ENCODE measurements around the gene XIRP2.

Gene XIRP2

DNA sequence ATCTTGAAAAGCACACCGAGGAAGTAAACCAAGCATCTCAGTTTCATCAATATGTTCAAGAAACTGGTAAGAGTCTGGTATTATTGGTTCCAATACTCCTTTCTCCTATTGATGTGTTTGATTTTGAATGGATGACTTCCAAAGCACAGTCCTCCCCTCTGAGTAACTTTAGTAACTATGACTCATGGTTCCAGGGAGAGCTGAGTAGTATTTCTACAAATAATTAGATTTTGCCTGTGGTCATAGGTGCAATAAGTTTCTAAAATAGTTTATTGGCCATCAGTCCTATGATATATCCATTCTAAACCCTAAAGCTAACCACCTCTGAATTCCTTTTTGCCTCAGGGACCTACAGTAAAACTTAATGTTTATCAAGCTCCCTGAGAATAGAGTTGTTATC lies 352.4 kb downstream of the XIRP2 start:
- H3K36me3 ChIP-seq (ENCODE audit: control insufficient read depth, insufficient read depth, low read length) = no peaks in the 10 kb centered on the region
- TF ChIP-seq, protein P1, sequence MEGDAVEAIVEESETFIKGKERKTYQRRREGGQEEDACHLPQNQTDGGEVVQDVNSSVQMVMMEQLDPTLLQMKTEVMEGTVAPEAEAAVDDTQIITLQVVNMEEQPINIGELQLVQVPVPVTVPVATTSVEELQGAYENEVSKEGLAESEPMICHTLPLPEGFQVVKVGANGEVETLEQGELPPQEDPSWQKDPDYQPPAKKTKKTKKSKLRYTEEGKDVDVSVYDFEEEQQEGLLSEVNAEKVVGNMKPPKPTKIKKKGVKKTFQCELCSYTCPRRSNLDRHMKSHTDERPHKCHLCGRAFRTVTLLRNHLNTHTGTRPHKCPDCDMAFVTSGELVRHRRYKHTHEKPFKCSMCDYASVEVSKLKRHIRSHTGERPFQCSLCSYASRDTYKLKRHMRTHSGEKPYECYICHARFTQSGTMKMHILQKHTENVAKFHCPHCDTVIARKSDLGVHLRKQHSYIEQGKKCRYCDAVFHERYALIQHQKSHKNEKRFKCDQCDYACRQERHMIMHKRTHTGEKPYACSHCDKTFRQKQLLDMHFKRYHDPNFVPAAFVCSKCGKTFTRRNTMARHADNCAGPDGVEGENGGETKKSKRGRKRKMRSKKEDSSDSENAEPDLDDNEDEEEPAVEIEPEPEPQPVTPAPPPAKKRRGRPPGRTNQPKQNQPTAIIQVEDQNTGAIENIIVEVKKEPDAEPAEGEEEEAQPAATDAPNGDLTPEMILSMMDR (IDR thresholded peaks at IDR 0.05; ENCODE audit: insufficient read depth, low read length, poor library complexity, severe bottlenecking) = no peak

DNA sequence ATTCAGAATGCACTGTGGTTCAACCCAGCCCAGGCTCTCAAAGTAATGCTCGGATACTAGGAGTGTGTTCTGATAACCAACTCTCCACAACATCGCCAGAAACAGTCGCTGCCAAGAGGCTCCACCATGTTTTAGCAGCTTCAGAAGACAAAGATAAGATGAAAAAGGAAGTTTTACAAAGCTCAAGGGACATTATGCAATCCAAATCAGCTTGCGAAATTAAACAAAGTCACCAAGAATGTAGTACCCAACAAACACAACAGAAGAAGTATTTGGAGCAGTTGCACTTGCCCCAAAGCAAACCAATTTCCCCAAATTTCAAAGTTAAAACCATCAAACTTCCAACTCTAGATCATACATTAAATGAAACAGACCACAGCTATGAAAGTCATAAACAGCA lies 360.9 kb downstream of the XIRP2 start:
- H3K36me3 ChIP-seq (ENCODE audit: control insufficient read depth, insufficient read depth, low read length) = no peaks in the 10 kb centered on the region
- no peak overlapping the region for H3K4me3 ChIP-seq (replicated peaks; ENCODE audit: low read depth, low read length)
- no peaks in the 10 kb centered on the region for H3K27me3 ChIP-seq (replicated peaks; ENCODE audit: control insufficient read depth, insufficient read depth, low read length)
- no peak for DNase-seq (ENCODE audit: extremely low read depth, insufficient read length)
- TF ChIP-seq, protein P1 (IDR thresholded peaks at IDR 0.05; ENCODE audit: insufficient read depth, low read length, poor library complexity, severe bottlenecking) = no peak

More for the DNA sequence above, 352.4 kb downstream of the XIRP2 start:
- no peak for DNase-seq (ENCODE audit: extremely low read depth, insufficient read length)
- Histone ChIP-seq H3K4me3 (replicated peaks; ENCODE audit: low read depth, low read length) (no peak overlapping the region), H3K27me3 (replicated peaks; ENCODE audit: control insufficient read depth, insufficient read depth, low read length) (no peaks in the 10 kb centered on the region)

DNA sequence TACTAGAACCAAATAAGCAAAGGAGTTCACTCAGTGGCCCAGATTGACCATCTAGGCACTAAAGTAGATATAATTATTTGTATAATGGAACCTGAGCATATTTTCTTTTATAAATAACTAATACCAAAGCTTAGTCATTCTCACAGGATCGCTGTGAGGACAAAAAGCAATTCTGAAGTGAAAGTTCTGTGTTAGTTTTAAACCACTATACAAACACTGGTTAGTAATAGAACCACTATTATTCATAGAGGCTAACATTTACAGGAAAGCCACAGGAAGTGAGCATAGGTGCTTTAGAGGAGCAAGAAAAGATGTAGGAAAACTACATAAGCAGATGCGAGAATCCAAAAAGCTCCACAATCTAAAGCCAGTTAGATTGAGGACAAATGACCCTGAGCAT lies 364.7 kb downstream of the XIRP2 start:
- Histone ChIP-seq H3K4me3 (replicated peaks; ENCODE audit: low read depth, low read length) (no peak overlapping the region), H3K36me3 (ENCODE audit: control insufficient read depth, insufficient read depth, low read length) (no peaks in the 10 kb centered on the region), H3K27me3 (replicated peaks; ENCODE audit: control insufficient read depth, insufficient read depth, low read length) (no peaks in the 10 kb centered on the region)
- TF ChIP-seq, protein P1 (IDR thresholded peaks at IDR 0.05; ENCODE audit: insufficient read depth, low read length, poor library complexity, severe bottlenecking) = no peak
- no peak for DNase-seq (ENCODE audit: extremely low read depth, insufficient read length)

DNA sequence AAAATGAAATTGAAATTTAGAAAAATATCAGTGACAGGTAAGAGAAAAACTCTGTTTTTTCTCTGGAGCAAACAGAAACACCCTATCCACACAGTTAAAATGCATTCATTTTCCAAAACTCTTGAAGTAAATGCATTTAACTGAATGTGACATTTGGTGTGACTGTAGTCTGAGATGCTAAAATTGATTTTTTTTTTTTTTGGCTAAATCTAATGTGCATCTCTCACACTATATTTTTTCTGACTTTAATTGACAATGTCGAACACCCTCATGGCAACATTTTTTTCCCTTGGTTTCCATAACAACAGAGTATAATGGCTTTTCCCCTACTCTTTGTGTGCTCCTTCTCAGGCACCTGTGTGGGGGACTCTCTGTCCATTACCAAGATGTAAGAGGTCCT lies 366.4 kb downstream of the XIRP2 start:
- TF ChIP-seq, protein P1 (IDR thresholded peaks at IDR 0.05; ENCODE audit: insufficient read depth, low read length, poor library complexity, severe bottlenecking) = no peak
- no peak for DNase-seq (ENCODE audit: extremely low read depth, insufficient read length)
- no peak overlapping the region for H3K4me3 ChIP-seq (replicated peaks; ENCODE audit: low read depth, low read length)
- H3K27me3 ChIP-seq (replicated peaks; ENCODE audit: control insufficient read depth, insufficient read depth, low read length) = no peaks in the 10 kb centered on the region
- no peaks in the 10 kb centered on the region for H3K36me3 ChIP-seq (ENCODE audit: control insufficient read depth, insufficient read depth, low read length)

DNA sequence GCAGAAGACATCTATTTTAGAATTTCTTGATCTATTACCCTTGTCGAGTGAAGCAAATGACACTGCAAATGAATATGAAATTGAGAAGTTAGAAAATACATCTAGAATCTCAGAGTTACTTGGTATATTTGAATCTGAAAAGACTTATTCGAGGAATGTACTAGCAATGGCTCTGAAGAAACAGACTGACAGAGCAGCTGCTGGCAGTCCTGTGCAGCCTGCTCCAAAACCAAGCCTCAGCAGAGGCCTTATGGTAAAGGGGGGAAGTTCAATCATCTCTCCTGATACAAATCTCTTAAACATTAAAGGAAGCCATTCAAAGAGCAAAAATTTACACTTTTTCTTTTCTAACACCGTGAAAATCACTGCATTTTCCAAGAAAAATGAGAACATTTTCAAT lies 370.4 kb downstream of the XIRP2 start:
- Histone ChIP-seq H3K36me3 (ENCODE audit: control insufficient read depth, insufficient read depth, low read length) (no peaks in the 10 kb centered on the region), H3K27me3 (replicated peaks; ENCODE audit: control insufficient read depth, insufficient read depth, low read length) (no peaks in the 10 kb centered on the region), H3K4me3 (replicated peaks; ENCODE audit: low read depth, low read length) (no peak overlapping the region)
- DNase-seq (ENCODE audit: extremely low read depth, insufficient read length) = no peak
- TF ChIP-seq, protein P1 (IDR thresholded peaks at IDR 0.05; ENCODE audit: insufficient read depth, low read length, poor library complexity, severe bottlenecking) = no peak

DNA sequence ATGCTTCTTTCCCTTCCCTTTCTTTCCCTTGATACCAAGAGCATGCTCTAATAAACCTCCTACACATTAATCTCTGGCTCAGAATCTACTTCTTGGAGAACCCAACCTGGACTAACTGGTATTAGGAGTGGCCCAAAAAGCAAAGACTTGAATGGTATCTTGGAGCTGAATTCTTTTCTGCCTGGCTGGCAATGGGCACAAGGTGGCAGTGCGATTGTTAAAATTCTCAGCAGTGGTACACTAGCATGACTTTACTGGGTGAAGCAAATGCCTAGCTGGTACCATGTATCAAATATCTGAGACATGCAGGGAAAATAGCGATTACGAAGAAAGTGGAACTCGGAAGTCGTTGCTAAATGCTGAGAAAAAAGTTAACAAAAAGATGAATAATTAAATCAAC lies 376.1 kb downstream of the XIRP2 start:
- TF ChIP-seq, protein P1 (IDR thresholded peaks at IDR 0.05; ENCODE audit: insufficient read depth, low read length, poor library complexity, severe bottlenecking) = peak; percentile 13
- Histone ChIP-seq H3K27me3 (replicated peaks; ENCODE audit: control insufficient read depth, insufficient read depth, low read length) (no peaks in the 10 kb centered on the region), H3K36me3 (ENCODE audit: control insufficient read depth, insufficient read depth, low read length) (no peaks in the 10 kb centered on the region), H3K4me3 (replicated peaks; ENCODE audit: low read depth, low read length) (no peak overlapping the region)
- no peak for DNase-seq (ENCODE audit: extremely low read depth, insufficient read length)
